ENCODE results near the gene RAB6B. TPM values are rescaled to one million over a fixed set of nuclear protein-coding genes. Genes with fewer than 3 reads are reported as not detected.

Gene RAB6B
- total and polyA plus RNA-seq, 2 of the 4 experiments (the other 2 are of a cell fraction), result 0.18 to 1.2 TPM

DNA sequence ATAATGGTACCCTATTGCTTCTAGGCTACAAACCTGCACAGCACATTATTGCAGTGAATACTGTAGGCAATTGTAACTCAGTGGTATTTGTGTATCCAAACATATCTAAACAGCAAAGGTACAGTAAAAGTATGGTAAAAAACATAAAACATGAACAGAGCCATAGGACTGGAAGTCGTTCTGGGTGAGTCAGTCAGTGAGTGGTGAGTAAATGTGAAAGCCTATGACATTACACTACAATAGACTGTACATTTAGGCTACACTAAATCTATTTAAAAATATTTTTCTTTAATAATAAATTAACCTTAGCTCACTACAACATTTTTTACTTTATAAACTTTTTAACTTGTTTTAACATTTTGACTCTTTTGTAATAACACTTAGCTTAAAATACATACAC, 21.3 kb downstream of the RAB6B start:
- Histone ChIP-seq H3K9ac (ENCODE audit: low read depth, low read length) (no peak overlapping the region), H3K4me1 (ENCODE audit: control insufficient read depth, insufficient read depth, low read length) (no peaks in the 10 kb centered on the region), H3K4me2 (ENCODE audit: low read depth, low read length) (no peak overlapping the region), H3K4ac (ENCODE audit: low read depth, low read length) (no peak overlapping the region), H3K9me1 (ENCODE audit: insufficient read depth, low read length) (no peaks in the 10 kb centered on the region), H4K8ac (ENCODE audit: low read depth in 2 of 2, low read length in 2 of 2) (no peak overlapping the region), H3K56ac (ENCODE audit: extremely low read depth, insufficient read depth, low read length) (no peak overlapping the region), H2AK9ac (replicated peaks; ENCODE audit: low read depth, low read length, poor library complexity) (no peak overlapping the region), H2BK120ac (ENCODE audit: low read depth, low read length) (no peak overlapping the region), H2BK15ac (ENCODE audit: low read depth, low read length) (no peak overlapping the region), H3K9me3 (ENCODE audit: control insufficient read depth, insufficient read depth, low read length) (peaks cover 3% of the 10 kb centered on the region; the same call in 1 of the 2 replicates), H4K20me1 (ENCODE audit: insufficient read depth, low read length) (no peaks in the 10 kb centered on the region), H3K23ac (ENCODE audit: low read depth, low read length) (no peak overlapping the region), H3K36me3 (ENCODE audit: control insufficient read depth, insufficient read depth, low read length) (no peaks in the 10 kb centered on the region), H2AK5ac (ENCODE audit: low read depth, low read length) (no peak overlapping the region), H3K18ac (ENCODE audit: low read depth, low read length) (no peak overlapping the region), H3K27me3 (ENCODE audit: control insufficient read depth, insufficient read depth, low read length) (peaks cover 26% of the 10 kb centered on the region), H3K79me1 (ENCODE audit: low read depth in 1 of 2, low read length in 2 of 2) (no peaks in the 10 kb centered on the region), H4K91ac (ENCODE audit: insufficient read depth, low read depth, low read length) (no peak overlapping the region), H2AFZ (replicated peaks; ENCODE audit: low read length, poor library complexity) (no peak overlapping the region), H2BK20ac (ENCODE audit: low read depth, low read length) (no peak overlapping the region), H3K14ac (replicated peaks; ENCODE audit: low read depth, low read length) (no peak overlapping the region), H3K27ac (ENCODE audit: insufficient read depth, low read length) (no peak overlapping the region), H2BK5ac (ENCODE audit: low read depth, low read length, poor library complexity, severe bottlenecking) (no peak overlapping the region), H3K4me3 (ENCODE audit: insufficient read depth, low read depth, low read length) (no peak overlapping the region), H4K5ac (ENCODE audit: low read depth, low read length) (no peak overlapping the region)
- CTCF ChIA-PET, result no interaction called here
- in situ Hi-C loops (cut with MboI; ENCODE audit: low sequenced_read_pairs) (no loop called here), intact Hi-C loops (cut with micrococcal nuclease) (no loop called here), dilution Hi-C loops (cut with HindIII; ENCODE audit: low sequenced_read_pairs, unreplicated experiment) (no loop called here)
- TF ChIP-seq POLR2A (IDR thresholded peaks at IDR 0.05; ENCODE audit: low read depth, low read length) (no peak), BHLHE40 (IDR thresholded peaks at IDR 0.05; ENCODE audit: low read depth, low read length) (no peak), FOS (IDR thresholded peaks at IDR 0.05; ENCODE audit: low read depth, low read length) (no peak)
- DNase-seq (peak; percentile 10), ATAC-seq (ENCODE audit: low read depth) (no peak)
- WGBS, 2 experiments (ENCODE audit: extremely low coverage in 2 of 2, insufficient read length in 1 of 2), result no CpG with 5 or more reads among the region's 1 CpG
- no TSS peak for BruUV-seq (replicated peaks)
- POLR2A ChIA-PET (ENCODE audit: unreplicated experiment), result interaction anchor here (0.6 kb wide), 1 partner anchor 9 kb away, joined by 3 read pairs; no protein-coding TSS in a partner anchor
